Caco-2 (cell line): ENCODE results near the gene SNX27. TPM values are rescaled to one million over a fixed set of nuclear protein-coding genes. Genes with fewer than 3 reads are reported as not detected.

Experiments
- BruUV-seq: library from RNA; stranded (reverse); fragments of 400-500 nt; replicated peaks from 2 replicates; lab custom pipeline; 2021; lab: Mats Ljungman, UMichigan
- CTCF ChIA-PET: fragments of 300-600 bp; sonication (Branson Sonifier 250); formaldehyde crosslinking; loops from one replicate; lab custom pipeline; 2022; ENCODE audit warnings: antibody characterized with exemption; lab: Charles Lee
- POLR2A ChIA-PET: fragments of 300-600 bp; sonication (Branson Sonifier 250); formaldehyde crosslinking; loops from one replicate; lab custom pipeline; 2022; ENCODE audit warnings: antibody characterized with exemption; lab: Charles Lee
- DNase-seq, 2 experiments: peaks; one replicate each; pipeline versions ENCODE4 v3.0.0 to v3.0.0-alpha.2; 2020 to 2022
- H3K27me3 ChIP-seq: replicated peaks from 2 replicates; pipeline ENCODE4 v1.6.0; 2011; ENCODE audit warnings: low read length; ENCODE audit not compliant: control insufficient read depth, insufficient read depth
- H3K36me3 ChIP-seq: 2 replicates; pipeline ENCODE4 v1.5.1; 2011; ENCODE audit warnings: low read length; ENCODE audit not compliant: control insufficient read depth, insufficient read depth
- H3K4me1 ChIP-seq: fragments of 250-450 bp; sonication (Bioruptor Pico); 2 replicates; pipeline ENCODE4 v1.5.1; 2020; ENCODE audit warnings: mild to moderate bottlenecking
- H3K4me3 ChIP-seq: 2 replicates; pipeline ENCODE4 v1.5.1; 2011; ENCODE audit warnings: low read depth, mild to moderate bottlenecking, control low read depth, low read length
- H3K9me3 ChIP-seq: fragments of 250-450 bp; sonication (Bioruptor Pico); 2 replicates; pipeline ENCODE4 v1.5.1; 2020; ENCODE audit warnings: mild to moderate bottlenecking, moderate library complexity
- H3K27ac Mint-ChIP-seq: one replicate; pipeline ENCODE4 v1.8.0; 2022; ENCODE audit warnings: mixed read lengths; ENCODE audit not compliant: unreplicated experiment
- H3K27me3 Mint-ChIP-seq: one replicate; pipeline ENCODE4 v1.8.0; 2022; ENCODE audit warnings: mixed read lengths; ENCODE audit not compliant: insufficient read depth, unreplicated experiment
- H3K36me3 Mint-ChIP-seq: one replicate; pipeline ENCODE4 v1.8.0; 2022; ENCODE audit warnings: mild to moderate bottlenecking, mixed read lengths; ENCODE audit not compliant: insufficient read depth, unreplicated experiment
- H3K4me1 Mint-ChIP-seq: one replicate; pipeline ENCODE4 v1.8.0; 2022; ENCODE audit warnings: low read depth, mixed read lengths; ENCODE audit not compliant: unreplicated experiment
- H3K4me3 Mint-ChIP-seq: one replicate; pipeline ENCODE4 v1.8.0; 2022; ENCODE audit warnings: mild to moderate bottlenecking, moderate library complexity, mixed read lengths; ENCODE audit not compliant: unreplicated experiment
- H3K9me3 Mint-ChIP-seq: one replicate; pipeline ENCODE4 v1.8.0; 2022; ENCODE audit warnings: mixed read lengths; ENCODE audit not compliant: unreplicated experiment
- intact Hi-C: fragments of 100-400 bp; cut with micrococcal nuclease; formaldehyde crosslinking; loops from one replicate; pipeline ENCODE4 v1.10.0; 2022; ENCODE audit not compliant: unreplicated experiment
- total RNA-seq: library from RNA; stranded (reverse); gene quantifications from 2 replicates; pipeline ENCODE4 v1.2.3, GENCODE V29; 2022
- TF ChIP-seq, protein P1 (sequence below), 2 experiments: fragments of 200-600 bp in 1 of 2; IDR thresholded peaks; 1 replicate in 1 of 2; 2 replicates in 1 of 2; pipeline versions ENCODE4 v1.5.1 to v1.8.0; 2011 to 2022; ENCODE audit warnings: antibody characterized with exemption in 1 of 2, control low read depth in 1 of 2, inconsistent platforms in 1 of 2, low read depth in 1 of 2, low read length in 1 of 2, mild to moderate bottlenecking in 1 of 2, moderate library complexity in 1 of 2; ENCODE audit not compliant: insufficient read depth in 1 of 2, severe bottlenecking in 1 of 2, unreplicated experiment in 1 of 2

Gene SNX27
- total RNA-seq, 1 experiment from 2014 or later = 47.2 TPM

DNA sequence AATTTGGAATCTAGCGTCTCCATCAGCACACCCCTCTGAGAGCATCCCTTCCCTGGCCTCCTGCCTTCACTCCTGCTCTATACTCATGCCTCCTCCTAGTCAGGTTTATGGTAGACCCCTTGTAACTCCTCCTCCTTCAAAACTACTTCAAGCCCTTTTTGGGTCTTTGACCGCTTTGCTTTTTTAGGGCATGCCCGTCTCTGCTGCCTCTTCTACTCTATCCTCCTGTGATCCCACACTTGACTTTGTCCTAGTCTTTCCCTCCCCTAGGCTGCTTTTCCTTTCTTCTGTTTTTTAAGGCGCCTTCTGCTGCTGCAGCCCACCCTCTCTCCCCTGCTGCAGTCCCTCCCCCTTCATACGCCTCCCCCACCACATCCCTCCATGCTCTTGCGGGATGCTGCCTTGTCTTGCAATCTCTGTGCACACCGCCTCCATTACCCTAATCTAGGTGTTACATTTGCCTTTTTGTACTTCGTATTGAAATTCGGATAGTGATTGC, 1.5 kb downstream of the SNX27 start:
- no TSS peak for BruUV-seq
- Histone ChIP-seq H3K4me1 (peaks cover 23% of the 10 kb centered on the region), H3K4me3 (peak overlapping the region; percentile 98), H3K9me3 (no peaks in the 10 kb centered on the region), H3K36me3 (no peaks in the 10 kb centered on the region; the same call in 1 of the 2 replicates), H3K27me3 (no peaks in the 10 kb centered on the region)
- peaks cover 33% of the 10 kb centered on the region for H3K4me1 Mint-ChIP-seq
- intact Hi-C loops = loop anchor here (5.0 kb wide), 1 partner anchor 416 kb away; the partner anchor contains the start of gene PIP5K1A
- TF ChIP-seq, protein P1, sequence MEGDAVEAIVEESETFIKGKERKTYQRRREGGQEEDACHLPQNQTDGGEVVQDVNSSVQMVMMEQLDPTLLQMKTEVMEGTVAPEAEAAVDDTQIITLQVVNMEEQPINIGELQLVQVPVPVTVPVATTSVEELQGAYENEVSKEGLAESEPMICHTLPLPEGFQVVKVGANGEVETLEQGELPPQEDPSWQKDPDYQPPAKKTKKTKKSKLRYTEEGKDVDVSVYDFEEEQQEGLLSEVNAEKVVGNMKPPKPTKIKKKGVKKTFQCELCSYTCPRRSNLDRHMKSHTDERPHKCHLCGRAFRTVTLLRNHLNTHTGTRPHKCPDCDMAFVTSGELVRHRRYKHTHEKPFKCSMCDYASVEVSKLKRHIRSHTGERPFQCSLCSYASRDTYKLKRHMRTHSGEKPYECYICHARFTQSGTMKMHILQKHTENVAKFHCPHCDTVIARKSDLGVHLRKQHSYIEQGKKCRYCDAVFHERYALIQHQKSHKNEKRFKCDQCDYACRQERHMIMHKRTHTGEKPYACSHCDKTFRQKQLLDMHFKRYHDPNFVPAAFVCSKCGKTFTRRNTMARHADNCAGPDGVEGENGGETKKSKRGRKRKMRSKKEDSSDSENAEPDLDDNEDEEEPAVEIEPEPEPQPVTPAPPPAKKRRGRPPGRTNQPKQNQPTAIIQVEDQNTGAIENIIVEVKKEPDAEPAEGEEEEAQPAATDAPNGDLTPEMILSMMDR (IDR thresholded peaks at IDR 0.05; ENCODE audit: insufficient read depth in 1 of 2, low read depth in 1 of 2, low read length in 1 of 2, severe bottlenecking in 1 of 2, unreplicated experiment in 1 of 2) = no peak
- ChIA-PET POLR2A (no interaction called here), CTCF (no interaction called here)
- H3K27ac Mint-ChIP-seq = peak overlapping the region; percentile 91
- H3K27me3 Mint-ChIP-seq = no peaks in the 10 kb centered on the region
- H3K9me3 Mint-ChIP-seq = no peaks in the 10 kb centered on the region
- DNase-seq = no peak
- H3K4me3 Mint-ChIP-seq = peak overlapping the region; percentile 98
- H3K36me3 Mint-ChIP-seq = peaks cover 19% of the 10 kb centered on the region

DNA sequence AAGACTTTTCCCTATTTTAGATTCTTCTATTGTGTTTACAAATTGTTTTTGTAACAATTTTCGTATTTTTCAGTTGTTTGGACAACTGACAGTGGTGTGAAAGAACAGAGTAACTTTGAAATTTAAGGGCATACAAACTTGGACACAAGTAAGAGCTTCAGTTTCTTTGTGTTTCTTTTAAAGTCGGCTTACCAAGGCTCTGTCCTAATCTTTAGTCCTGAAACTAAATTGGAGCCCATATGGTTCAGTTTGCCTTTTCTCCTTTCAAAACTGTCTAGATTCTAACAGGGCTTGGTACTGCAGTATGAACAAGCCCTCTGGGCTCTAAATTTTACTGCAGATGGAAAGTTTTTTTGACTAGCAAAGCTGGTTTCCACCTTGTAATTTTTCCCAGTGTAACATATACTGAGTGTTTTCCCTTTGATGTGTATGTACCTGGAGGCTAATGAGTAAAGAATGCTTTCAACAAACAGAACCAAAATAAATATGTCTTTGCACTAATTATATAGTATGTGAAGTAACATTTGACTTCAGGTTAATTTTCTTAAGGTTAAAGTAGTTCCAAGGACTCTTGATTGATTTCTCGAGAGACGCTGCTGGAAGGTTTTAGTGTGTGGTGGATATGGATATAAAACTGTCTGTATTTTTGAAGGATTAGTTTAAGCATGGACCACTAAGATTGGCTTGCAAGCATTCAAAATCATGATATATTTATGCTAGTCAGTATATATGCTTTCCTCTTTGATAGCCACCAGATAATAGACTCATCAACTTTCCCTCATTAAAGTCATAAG, 4.1 kb downstream of the SNX27 start:
- H3K4me1 ChIP-seq = peaks cover 31% of the 10 kb centered on the region
- no peaks in the 10 kb centered on the region for H3K27me3 ChIP-seq
- TF ChIP-seq, protein P1 (IDR thresholded peaks at IDR 0.05; ENCODE audit: insufficient read depth in 1 of 2, low read depth in 1 of 2, low read length in 1 of 2, severe bottlenecking in 1 of 2, unreplicated experiment in 1 of 2) = no peak
- no peaks in the 10 kb centered on the region; the same call in 1 of the 2 replicates for H3K36me3 ChIP-seq
- peak overlapping the region; percentile 10 for H3K4me3 Mint-ChIP-seq
- no TSS peak for BruUV-seq
- no peak overlapping the region for H3K4me3 ChIP-seq
- POLR2A ChIA-PET = no interaction called here
- CTCF ChIA-PET = no interaction called here
- H3K36me3 Mint-ChIP-seq = peaks cover 19% of the 10 kb centered on the region
- H3K4me1 Mint-ChIP-seq = peaks cover 43% of the 10 kb centered on the region
- H3K9me3 ChIP-seq = no peaks in the 10 kb centered on the region
- intact Hi-C loops = no loop called here
- H3K9me3 Mint-ChIP-seq = no peaks in the 10 kb centered on the region
- H3K27me3 Mint-ChIP-seq = no peaks in the 10 kb centered on the region
- H3K27ac Mint-ChIP-seq = no peak overlapping the region
- no peak for DNase-seq

DNA sequence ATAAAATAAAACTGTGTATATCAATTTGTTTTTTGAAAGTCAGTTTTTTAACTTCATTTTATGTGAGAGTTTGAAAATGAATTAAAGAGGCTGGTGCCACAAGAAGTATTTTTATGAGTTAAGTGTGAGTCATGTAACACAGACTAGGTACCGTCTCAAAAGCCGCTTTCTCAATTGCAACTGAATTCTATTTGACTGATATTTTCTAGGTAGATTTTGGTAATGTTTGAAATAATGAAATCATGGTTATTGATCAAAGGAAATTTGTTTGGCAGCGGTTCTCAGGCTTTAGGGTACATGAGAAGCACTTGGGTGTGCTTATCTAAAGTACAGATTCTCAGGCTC, 4.6 kb downstream of the SNX27 start:
- BruUV-seq = no TSS peak
- H3K4me3 ChIP-seq = no peak overlapping the region
- CTCF ChIA-PET = no interaction called here
- H3K36me3 ChIP-seq = no peaks in the 10 kb centered on the region; the same call in 1 of the 2 replicates
- H3K9me3 ChIP-seq = no peaks in the 10 kb centered on the region
- TF ChIP-seq, protein P1 (IDR thresholded peaks at IDR 0.05; ENCODE audit: insufficient read depth in 1 of 2, low read depth in 1 of 2, low read length in 1 of 2, severe bottlenecking in 1 of 2, unreplicated experiment in 1 of 2) = no peak
- Mint-ChIP-seq H3K27me3 (no peaks in the 10 kb centered on the region), H3K4me1 (peaks cover 43% of the 10 kb centered on the region), H3K36me3 (peaks cover 19% of the 10 kb centered on the region), H3K27ac (no peak overlapping the region), H3K9me3 (no peaks in the 10 kb centered on the region), H3K4me3 (no peak overlapping the region)
- peaks cover 26% of the 10 kb centered on the region for H3K4me1 ChIP-seq
- no peaks in the 10 kb centered on the region for H3K27me3 ChIP-seq
- intact Hi-C loops = no loop called here
- POLR2A ChIA-PET = no interaction called here
- no peak for DNase-seq
